GM10266 (cell line): ENCODE data around the gene PDE10A.

Source experiments
- DNase-seq: peaks from one replicate; pipeline ENCODE4 v3.0.0; 2012; ENCODE audit errors: extremely low spot score
- CTCF ChIP-seq: IDR thresholded peaks from 2 replicates; pipeline ENCODE4 v1.5.1; 2012; ENCODE audit warnings: mild to moderate bottlenecking, low read depth; ENCODE audit not compliant: control insufficient read depth, insufficient read depth; ENCODE audit errors: missing control alignments

PDE10A gene

GRCh38 chr6:165678904-165679303 lies 15.9 kb upstream of the PDE10A start:
- no peak for DNase-seq
- TF ChIP-seq CTCF, result no peak

GRCh38 chr6:165678429-165678828 lies 15.4 kb upstream of the PDE10A start:
- DNase-seq, result no peak
- no peak for TF ChIP-seq CTCF

- TF ChIP-seq CTCF, result no peak
- DNase-seq, result no peak
Measured at GRCh38 chr6:165677091-165677490, 14.1 kb upstream of the PDE10A start.

GRCh38 chr6:165676435-165677068 lies 13.5 kb upstream of the PDE10A start:
- TF ChIP-seq CTCF, result no peak
- no peak for DNase-seq

- no peak for DNase-seq
- no peak for TF ChIP-seq CTCF
Measured at GRCh38 chr6:165675120-165675519, 12.1 kb upstream of the PDE10A start.

- no peak for DNase-seq
- TF ChIP-seq CTCF, result no peak
Measured at GRCh38 chr6:165674155-165675029, 11.4 kb upstream of the PDE10A start.

- DNase-seq, result no peak
- no peak for TF ChIP-seq CTCF
Measured at GRCh38 chr6:165671222-165671768, 8.3 kb upstream of the PDE10A start.
